GM19351 (cell line): Measurements from ENCODE around the gene PGM1.

Experiments
- ATAC-seq: cut with Tn5 transposase; IDR thresholded peaks from one replicate; pipeline ENCODE4 v1.9.1; 2021; ENCODE audit warnings: mild to moderate bottlenecking, moderate library complexity; ENCODE audit not compliant: unreplicated experiment

The PGM1 gene

DNA sequence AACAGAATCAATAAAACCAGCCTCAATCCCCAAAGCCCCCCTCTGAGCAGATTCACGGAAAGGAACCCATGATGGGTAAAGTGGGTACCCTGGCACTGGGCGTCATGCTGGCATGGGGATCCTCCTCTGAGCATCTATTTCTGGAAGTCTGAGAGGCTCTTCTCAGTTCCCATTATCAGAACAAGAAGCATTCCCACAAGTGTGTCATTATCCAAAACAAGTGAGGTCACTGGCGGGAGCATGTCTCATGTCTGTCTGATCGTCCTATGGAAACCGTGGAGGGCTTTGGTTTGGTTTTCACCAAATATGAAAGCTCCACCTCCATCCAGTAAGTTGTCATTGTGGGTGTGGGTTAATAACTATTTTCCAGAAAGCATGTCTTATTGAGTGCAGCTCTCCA lies 70.7 kb downstream of the PGM1 start:
- no peak for ATAC-seq

DNA sequence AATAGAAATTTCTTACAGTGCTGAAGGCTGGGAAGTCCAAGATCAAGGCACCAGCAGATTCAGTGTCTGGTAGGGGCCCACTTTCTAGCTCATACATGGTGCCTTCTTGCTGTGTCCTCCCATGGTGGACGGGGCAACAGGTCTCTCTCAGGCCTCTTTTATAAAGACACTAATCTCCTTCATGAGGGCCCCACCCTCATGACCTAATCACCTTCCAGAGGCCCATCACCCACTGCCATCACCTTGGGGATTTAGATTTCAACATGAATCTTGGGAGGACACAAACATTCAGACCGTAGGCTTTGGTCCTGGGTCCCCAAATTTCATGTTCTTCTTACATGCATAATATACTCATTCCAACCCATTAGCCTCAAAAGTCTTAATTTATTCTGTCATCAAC lies 71.5 kb downstream of the PGM1 start:
- no peak for ATAC-seq

DNA sequence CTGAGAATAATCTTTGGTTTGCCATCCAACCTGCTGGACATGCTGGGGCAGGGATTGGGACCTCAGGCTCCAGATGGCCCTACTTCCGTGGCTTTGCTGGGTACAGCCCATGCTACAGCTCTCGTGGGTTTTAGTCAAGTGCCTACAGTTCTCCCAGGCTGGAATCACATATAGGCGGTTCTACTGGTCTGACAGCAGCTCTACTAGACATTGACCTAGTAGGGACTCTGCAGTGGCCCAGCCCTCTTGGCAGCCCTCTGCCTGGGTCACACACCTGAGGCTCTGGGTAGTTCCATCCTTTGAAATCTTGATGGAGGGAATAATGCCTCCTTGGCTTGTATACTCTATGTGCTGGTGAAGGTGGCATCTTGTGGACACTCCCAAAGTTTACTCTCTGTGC lies 72.2 kb downstream of the PGM1 start:
- no peak for ATAC-seq

DNA sequence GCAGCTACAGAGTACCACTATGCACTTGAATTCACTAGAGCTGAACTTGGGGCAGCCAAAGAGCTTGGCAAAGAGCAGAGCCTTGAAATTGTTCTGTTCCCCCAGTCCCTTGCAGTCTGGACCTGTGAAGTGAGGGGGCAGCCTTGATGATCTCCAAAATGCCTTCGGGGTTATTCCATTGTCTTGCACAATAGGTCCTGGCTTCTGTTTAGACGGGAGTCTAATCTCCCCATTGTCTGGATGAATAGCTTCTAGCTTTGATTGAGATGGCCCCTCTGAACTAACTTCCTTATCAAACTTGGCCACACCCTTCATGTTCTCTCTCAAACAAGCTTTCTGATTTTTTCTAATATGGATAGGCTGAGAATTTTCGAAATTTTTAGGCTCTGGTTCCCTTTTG lies 72.6 kb downstream of the PGM1 start:
- no peak for ATAC-seq

DNA sequence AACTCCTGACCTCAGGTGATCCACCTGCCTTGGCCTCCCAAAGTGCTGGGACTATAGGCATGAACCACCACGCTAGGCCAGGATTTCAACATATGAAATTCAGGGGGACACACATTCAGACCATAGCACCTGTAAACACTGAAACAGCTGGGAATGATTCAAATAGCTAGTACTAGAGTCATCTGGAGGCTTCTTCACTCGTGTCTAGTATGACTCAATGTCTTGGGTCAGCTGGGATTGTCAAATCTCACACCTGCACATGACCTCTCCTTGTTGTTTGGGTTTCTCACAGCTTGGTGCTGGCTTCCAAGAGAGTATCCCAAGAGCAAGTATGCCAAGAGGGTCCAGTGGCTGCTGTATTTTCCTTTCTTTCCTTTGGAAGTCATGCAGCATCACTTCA lies 75.1 kb downstream of the PGM1 start:
- ATAC-seq: no peak

- ATAC-seq: no peak
Observed at GRCh38 chr1:63669151-63669961, 76.1 kb downstream of the PGM1 start.

- ATAC-seq: no peak
Observed at GRCh38 chr1:63670164-63670563, 77.0 kb downstream of the PGM1 start.

DNA sequence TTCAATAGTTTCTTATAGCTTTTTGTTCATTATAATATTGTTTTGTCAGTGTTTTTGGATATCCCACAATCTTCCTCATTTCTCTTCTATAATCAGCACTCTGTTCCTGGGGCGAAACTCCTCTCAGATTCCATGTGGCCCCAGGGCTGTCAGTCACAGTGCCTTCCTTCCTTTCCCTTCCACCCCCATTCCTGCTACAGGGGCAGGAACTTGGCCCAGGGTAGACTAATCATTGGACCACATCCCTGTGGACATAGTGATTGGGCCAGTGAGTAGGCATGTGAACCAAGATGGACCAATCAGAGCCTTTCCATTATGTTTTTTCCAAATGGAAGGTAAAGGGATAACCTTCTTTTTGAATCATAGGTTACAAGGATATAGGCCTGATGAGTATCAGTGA lies 78.3 kb downstream of the PGM1 start:
- ATAC-seq: no peak

DNA sequence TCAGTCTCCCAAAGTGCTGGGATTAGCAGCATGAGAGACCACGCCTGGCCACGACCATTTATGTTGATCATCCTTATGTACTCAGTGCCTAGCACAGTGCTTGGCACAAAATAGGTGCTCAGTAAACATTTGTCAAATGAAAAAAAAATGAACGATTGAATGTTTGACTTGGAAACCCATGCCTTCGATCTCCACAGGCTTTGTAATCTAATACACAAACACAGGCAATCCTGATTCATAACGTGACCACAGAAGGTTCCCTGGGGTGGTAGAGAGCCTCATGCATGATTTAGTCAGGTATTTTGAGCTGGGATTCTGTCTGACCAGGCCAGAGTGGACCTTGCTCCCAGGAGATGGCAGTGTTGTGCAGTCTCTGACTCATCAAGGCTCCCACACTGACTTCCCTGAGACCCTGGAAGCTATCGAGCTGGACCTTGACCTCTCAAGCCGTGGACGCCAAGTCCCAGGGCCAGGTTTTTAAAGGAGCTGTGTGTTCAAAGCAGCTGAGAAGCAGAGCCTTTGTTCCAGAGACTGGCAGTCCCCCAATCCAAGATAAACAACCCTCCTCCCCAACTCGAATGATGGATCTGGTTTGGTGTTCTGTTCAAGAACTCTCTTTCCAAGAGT lies 81.1 kb downstream of the PGM1 start:
- ATAC-seq: peak; percentile 88

GRCh38 chr1:63674865-63675419 lies 81.7 kb downstream of the PGM1 start:
- no peak for ATAC-seq

GRCh38 chr1:63675420-63675931 lies 82.3 kb downstream of the PGM1 start:
- no peak for ATAC-seq

DNA sequence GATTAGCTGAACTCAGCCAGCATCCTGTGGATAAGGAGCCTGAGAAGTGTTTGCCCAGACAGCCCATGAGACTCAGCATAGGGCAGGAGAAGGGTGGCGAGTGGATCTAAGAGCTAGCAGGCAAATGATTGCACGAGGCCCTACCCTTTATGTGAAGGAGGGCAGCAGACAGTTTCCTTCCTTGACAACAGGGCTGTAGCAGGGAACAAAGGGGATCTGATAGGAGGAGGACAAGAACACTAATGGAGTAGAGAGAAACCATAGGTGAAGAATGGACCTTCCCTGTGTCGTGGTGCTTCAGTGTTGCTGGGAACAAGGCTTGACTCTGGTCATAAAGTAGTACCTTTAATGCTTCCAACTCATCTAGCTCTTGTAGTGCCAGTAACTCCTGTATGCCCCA lies 84.3 kb downstream of the PGM1 start:
- ATAC-seq: no peak

DNA sequence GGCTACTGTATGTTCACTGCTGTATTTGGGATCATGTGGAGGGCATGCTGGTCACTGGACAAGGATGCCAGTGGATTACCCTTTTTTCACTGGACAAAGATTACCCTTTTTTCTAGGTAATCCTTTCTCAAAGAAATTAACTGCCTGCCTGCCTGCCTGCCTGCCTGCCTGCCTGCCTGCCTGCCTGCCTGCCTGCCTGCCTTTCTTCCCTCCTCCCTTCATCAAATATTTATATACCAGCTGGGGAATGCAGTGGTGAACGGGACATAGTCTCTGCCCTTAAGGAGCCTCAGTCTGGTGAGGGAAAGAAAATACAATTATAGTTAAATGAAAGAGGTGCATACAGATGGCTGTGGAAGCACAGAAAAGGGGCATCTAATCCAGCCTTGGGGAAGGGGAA lies 85.0 kb downstream of the PGM1 start:
- ATAC-seq: no peak

- ATAC-seq: no peak
Observed at GRCh38 chr1:63679076-63679475, 85.9 kb downstream of the PGM1 start.

DNA sequence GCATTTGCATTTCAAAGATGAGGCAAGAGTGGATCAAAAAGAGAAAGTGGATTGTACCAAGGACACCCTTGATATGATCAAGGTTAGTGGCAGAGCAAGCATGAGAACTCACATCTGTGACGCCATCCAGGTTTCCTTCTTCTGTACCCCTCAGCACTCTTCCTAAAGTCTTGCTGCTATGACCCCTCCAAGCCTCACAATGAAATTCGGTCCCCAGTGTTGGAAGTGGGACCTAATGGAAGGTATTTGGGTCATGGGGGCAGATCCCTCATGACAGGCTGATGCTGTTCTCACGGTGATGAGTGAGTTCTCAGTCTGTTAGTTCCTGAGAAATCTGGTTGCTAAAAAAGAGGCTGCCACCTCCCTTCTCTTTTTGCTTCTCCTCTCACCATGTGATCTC lies 86.4 kb downstream of the PGM1 start:
- no peak for ATAC-seq

- no peak for ATAC-seq
Observed at GRCh38 chr1:63682936-63683335, 89.7 kb downstream of the PGM1 start.

GRCh38 chr1:63683759-63684158 lies 90.5 kb downstream of the PGM1 start:
- ATAC-seq: no peak

DNA sequence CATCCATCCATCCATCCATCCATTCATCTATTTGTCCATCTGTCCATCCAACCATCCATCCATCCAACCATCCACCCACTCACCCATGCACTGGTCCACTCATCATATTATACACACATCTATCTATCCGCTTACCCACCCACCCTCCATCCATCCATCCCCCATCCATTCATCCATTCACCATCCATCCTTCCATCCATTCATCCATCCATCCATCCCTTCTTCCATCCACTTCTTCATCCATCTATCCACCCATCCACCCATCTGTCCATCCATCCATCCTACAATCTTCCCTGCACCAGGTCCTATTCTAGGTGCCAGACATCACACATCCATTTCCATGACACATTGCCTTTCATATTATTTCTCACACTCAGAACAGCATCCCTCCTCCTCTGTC lies 93.5 kb downstream of the PGM1 start:
- ATAC-seq: no peak

DNA sequence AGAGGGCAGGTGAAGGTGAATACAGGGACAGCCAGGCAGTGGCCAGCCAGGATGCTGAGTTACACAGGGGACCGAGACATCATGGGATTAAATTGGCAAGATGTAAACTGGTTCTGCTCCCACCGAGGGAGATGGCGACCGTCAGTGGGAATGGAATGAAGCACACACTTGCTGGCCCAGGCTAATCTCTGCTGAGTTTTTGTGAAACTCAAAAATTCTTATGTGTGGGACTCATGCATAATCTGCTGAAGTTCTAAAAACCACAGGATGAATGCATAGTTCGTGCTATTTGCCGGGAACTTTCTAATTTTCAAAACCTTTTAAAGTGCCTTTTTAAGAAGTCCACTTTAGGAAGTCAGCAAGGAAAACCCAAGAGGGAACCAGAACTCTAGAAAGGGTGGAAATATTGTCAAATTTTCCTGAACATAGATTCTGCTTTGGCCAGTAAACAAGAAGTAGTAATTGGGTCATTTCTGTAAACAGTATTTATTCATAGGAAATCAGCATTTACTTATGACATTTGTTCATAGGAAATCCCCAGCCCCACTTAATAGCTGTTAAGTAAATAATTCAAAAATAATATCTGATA lies 95.2 kb downstream of the PGM1 start:
- no peak for ATAC-seq

- no peak for ATAC-seq
Observed at GRCh38 chr1:63690966-63691700, 97.9 kb downstream of the PGM1 start.
